ENCODE results near the gene LAGE3.
A peak's percentile ranks its signal among the peaks of the same experiment; 100 is the strongest.

The LAGE3 gene

GRCh38 chrX:154445776-154446175, 33.3 kb downstream of the LAGE3 start:
- Histone ChIP-seq H3K27me3 (ENCODE audit: low read depth, low read length) (no peaks in the 10 kb centered on the region), H3K36me3 (ENCODE audit: control insufficient read depth in 1 of 2, insufficient read depth in 2 of 2, low read length in 2 of 2) (peaks cover 0 to 44% of the 10 kb centered on the region in 2 donors), H3K9me3 (ENCODE audit: control insufficient read depth in 1 of 2, low read length in 2 of 2) (no peaks in the 10 kb centered on the region), H3K4me3 (ENCODE audit: low read depth in 1 of 2, low read length in 2 of 2) (no peak overlapping the region), H3K27ac (ENCODE audit: low read length) (no peak overlapping the region), H3K4me1 (ENCODE audit: control insufficient read depth in 1 of 2, insufficient read depth in 2 of 2, low read length in 2 of 2) (peaks cover 0 to 20% of the 10 kb centered on the region in 2 donors)

- no peak overlapping the region for H3K27ac ChIP-seq (ENCODE audit: low read length)
Observed at GRCh38 chrX:154444755-154445246, 34.3 kb downstream of the LAGE3 start.

GRCh38 chrX:154443992-154444754, 34.9 kb downstream of the LAGE3 start, which contains the start of gene FAM50A:
TSS of gene FAM50A (plus strand) at chrX:154444141. CDS start at chrX:154444236, 95 bp downstream.
- H3K4me1 ChIP-seq (ENCODE audit: control insufficient read depth in 1 of 2, insufficient read depth in 2 of 2, low read length in 2 of 2) = peaks cover 0 to 20% of the 10 kb centered on the region in 2 donors
- peak within 1 kb of the TSS; percentile 57 to 63 for H3K4me3 ChIP-seq (ENCODE audit: low read depth in 1 of 2, low read length in 2 of 2)
- no peak within 1 kb of the TSS for H3K27ac ChIP-seq (ENCODE audit: low read length)
- no peaks in the 10 kb centered on the region for H3K27me3 ChIP-seq (ENCODE audit: low read depth, low read length)
- peaks cover 0 to 38% of the 10 kb centered on the region in 2 donors for H3K36me3 ChIP-seq (ENCODE audit: control insufficient read depth in 1 of 2, insufficient read depth in 2 of 2, low read length in 2 of 2)
- H3K9me3 ChIP-seq (ENCODE audit: control insufficient read depth in 1 of 2, low read length in 2 of 2) = no peaks in the 10 kb centered on the region

More at GRCh38 chrX:154444755-154445246, 34.3 kb downstream of the LAGE3 start:
- H3K4me1 ChIP-seq (ENCODE audit: control insufficient read depth in 1 of 2, insufficient read depth in 2 of 2, low read length in 2 of 2) = peaks cover 0 to 20% of the 10 kb centered on the region in 2 donors
- peak overlapping the region; percentile 57 to 63 for H3K4me3 ChIP-seq (ENCODE audit: low read depth in 1 of 2, low read length in 2 of 2)
- peaks cover 0 to 43% of the 10 kb centered on the region in 2 donors for H3K36me3 ChIP-seq (ENCODE audit: control insufficient read depth in 1 of 2, insufficient read depth in 2 of 2, low read length in 2 of 2)
- H3K27me3 ChIP-seq (ENCODE audit: low read depth, low read length) = no peaks in the 10 kb centered on the region
- no peaks in the 10 kb centered on the region for H3K9me3 ChIP-seq (ENCODE audit: control insufficient read depth in 1 of 2, low read length in 2 of 2)

- Histone ChIP-seq H3K27me3 (ENCODE audit: low read depth, low read length) (no peaks in the 10 kb centered on the region), H3K9me3 (ENCODE audit: control insufficient read depth in 1 of 2, low read length in 2 of 2) (no peaks in the 10 kb centered on the region), H3K27ac (ENCODE audit: low read length) (no peak overlapping the region), H3K4me3 (ENCODE audit: low read depth in 1 of 2, low read length in 2 of 2) (no peak overlapping the region), H3K36me3 (ENCODE audit: control insufficient read depth in 1 of 2, insufficient read depth in 2 of 2, low read length in 2 of 2) (peaks cover 0 to 32% of the 10 kb centered on the region in 2 donors), H3K4me1 (ENCODE audit: control insufficient read depth in 1 of 2, insufficient read depth in 2 of 2, low read length in 2 of 2) (peaks cover 0 to 27% of the 10 kb centered on the region in 2 donors)
Observed at GRCh38 chrX:154443479-154443910, 35.6 kb downstream of the LAGE3 start.

- no peak overlapping the region for H3K27ac ChIP-seq (ENCODE audit: low read length)
- no peaks in the 10 kb centered on the region for H3K9me3 ChIP-seq (ENCODE audit: control insufficient read depth in 1 of 2, low read length in 2 of 2)
- peaks cover 2 to 31% of the 10 kb centered on the region in 2 donors for H3K4me1 ChIP-seq (ENCODE audit: control insufficient read depth in 1 of 2, insufficient read depth in 2 of 2, low read length in 2 of 2)
- peaks cover 0 to 28% of the 10 kb centered on the region in 2 donors for H3K36me3 ChIP-seq (ENCODE audit: control insufficient read depth in 1 of 2, insufficient read depth in 2 of 2, low read length in 2 of 2)
- no peak overlapping the region for H3K4me3 ChIP-seq (ENCODE audit: low read depth in 1 of 2, low read length in 2 of 2)
- no peaks in the 10 kb centered on the region for H3K27me3 ChIP-seq (ENCODE audit: low read depth, low read length)
Observed at GRCh38 chrX:154441984-154442707, 36.9 kb downstream of the LAGE3 start.

- no peak overlapping the region for H3K4me3 ChIP-seq (ENCODE audit: low read depth in 1 of 2, low read length in 2 of 2)
- no peak overlapping the region for H3K27ac ChIP-seq (ENCODE audit: low read length)
- H3K27me3 ChIP-seq (ENCODE audit: low read depth, low read length) = no peaks in the 10 kb centered on the region
- H3K9me3 ChIP-seq (ENCODE audit: control insufficient read depth in 1 of 2, low read length in 2 of 2) = no peaks in the 10 kb centered on the region
- H3K4me1 ChIP-seq (ENCODE audit: control insufficient read depth in 1 of 2, insufficient read depth in 2 of 2, low read length in 2 of 2) = peaks cover 2 to 31% of the 10 kb centered on the region in 2 donors
- peaks cover 0 to 24% of the 10 kb centered on the region in 2 donors for H3K36me3 ChIP-seq (ENCODE audit: control insufficient read depth in 1 of 2, insufficient read depth in 2 of 2, low read length in 2 of 2)
Observed at GRCh38 chrX:154441564-154441963, 37.5 kb downstream of the LAGE3 start.

GRCh38 chrX:154440623-154441357, 38.3 kb downstream of the LAGE3 start:
- H3K4me3 ChIP-seq (ENCODE audit: low read depth in 1 of 2, low read length in 2 of 2) = no peak overlapping the region
- peaks cover 2 to 33% of the 10 kb centered on the region in 2 donors for H3K4me1 ChIP-seq (ENCODE audit: control insufficient read depth in 1 of 2, insufficient read depth in 2 of 2, low read length in 2 of 2)
- no peaks in the 10 kb centered on the region for H3K9me3 ChIP-seq (ENCODE audit: control insufficient read depth in 1 of 2, low read length in 2 of 2)
- H3K27ac ChIP-seq (ENCODE audit: low read length) = no peak overlapping the region
- peaks cover 0 to 24% of the 10 kb centered on the region in 2 donors for H3K36me3 ChIP-seq (ENCODE audit: control insufficient read depth in 1 of 2, insufficient read depth in 2 of 2, low read length in 2 of 2)
- H3K27me3 ChIP-seq (ENCODE audit: low read depth, low read length) = no peaks in the 10 kb centered on the region

- Histone ChIP-seq H3K4me3 (ENCODE audit: low read depth in 1 of 2, low read length in 2 of 2) (no peak overlapping the region), H3K4me1 (ENCODE audit: control insufficient read depth in 1 of 2, insufficient read depth in 2 of 2, low read length in 2 of 2) (peaks cover 2 to 23% of the 10 kb centered on the region in 2 donors), H3K27me3 (ENCODE audit: low read depth, low read length) (no peaks in the 10 kb centered on the region), H3K27ac (ENCODE audit: low read length) (no peak overlapping the region), H3K36me3 (ENCODE audit: control insufficient read depth in 1 of 2, insufficient read depth in 2 of 2, low read length in 2 of 2) (peaks cover 0 to 24% of the 10 kb centered on the region in 2 donors), H3K9me3 (ENCODE audit: control insufficient read depth in 1 of 2, low read length in 2 of 2) (no peaks in the 10 kb centered on the region)
Observed at GRCh38 chrX:154439841-154440240, 39.2 kb downstream of the LAGE3 start.

- Histone ChIP-seq H3K27me3 (ENCODE audit: low read depth, low read length) (no peaks in the 10 kb centered on the region), H3K9me3 (ENCODE audit: control insufficient read depth in 1 of 2, low read length in 2 of 2) (no peaks in the 10 kb centered on the region), H3K36me3 (ENCODE audit: control insufficient read depth in 1 of 2, insufficient read depth in 2 of 2, low read length in 2 of 2) (peaks cover 5 to 32% of the 10 kb centered on the region in 2 donors), H3K27ac (ENCODE audit: low read length) (no peak overlapping the region), H3K4me3 (ENCODE audit: low read depth in 1 of 2, low read length in 2 of 2) (peak overlapping the region; percentile 68 to 69), H3K4me1 (ENCODE audit: control insufficient read depth in 1 of 2, insufficient read depth in 2 of 2, low read length in 2 of 2) (peaks cover 2 to 16% of the 10 kb centered on the region in 2 donors)
Observed at GRCh38 chrX:154437971-154438893, 40.8 kb downstream of the LAGE3 start.
